Smooth muscle cell (in vitro differentiated cells): ENCODE results near the gene MAST4. TPM values are rescaled to one million over a fixed set of nuclear protein-coding genes. Genes with fewer than 3 reads are reported as not detected.

ENCODE experiments used
- DNase-seq: peaks from one replicate; lab custom pipeline; 2025; ENCODE audit not compliant: unreplicated experiment; lab: John Stamatoyannopoulos, UW
- H2AFZ ChIP-seq: fragments of 200-600 bp; sonication (generic); 2 replicates; pipeline ENCODE4 v1.6.0; 2016; ENCODE audit warnings: antibody characterized with exemption, low read depth, mild to moderate bottlenecking
- H3F3A ChIP-seq: fragments of 200-600 bp; sonication (generic); 2 replicates; pipeline ENCODE4 v1.6.0; 2017; ENCODE audit warnings: antibody characterized with exemption, low read depth
- H3K27ac ChIP-seq: fragments of 200-600 bp; sonication (generic); 2 replicates; pipeline ENCODE4 v1.5.1; 2016; ENCODE audit warnings: low read depth, mild to moderate bottlenecking
- H3K27me3 ChIP-seq: fragments of 200-600 bp; sonication (generic); 2 replicates; pipeline ENCODE4 v1.6.1; 2016; ENCODE audit warnings: low read depth, mild to moderate bottlenecking
- H3K36me3 ChIP-seq: fragments of 200-600 bp; sonication (generic); 2 replicates; pipeline ENCODE4 v1.5.1; 2016; ENCODE audit warnings: low read depth
- H3K4me1 ChIP-seq: fragments of 200-600 bp; sonication (generic); 2 replicates; pipeline ENCODE4 v1.5.1; 2016; ENCODE audit warnings: low read depth
- H3K4me2 ChIP-seq: fragments of 200-600 bp; sonication (generic); 2 replicates; pipeline ENCODE4 v1.6.0; 2016; ENCODE audit warnings: mild to moderate bottlenecking
- H3K4me3 ChIP-seq: fragments of 200-600 bp; sonication (generic); 2 replicates; pipeline ENCODE4 v1.5.1; 2016; ENCODE audit warnings: mild to moderate bottlenecking
- H3K79me2 ChIP-seq: fragments of 200-600 bp; sonication (generic); 2 replicates; pipeline ENCODE4 v1.6.0; 2016; ENCODE audit warnings: low read depth, mild to moderate bottlenecking
- H3K9ac ChIP-seq: fragments of 200-600 bp; sonication (generic); 2 replicates; pipeline ENCODE4 v1.6.0; 2016; ENCODE audit warnings: low read depth
- H3K9me3 ChIP-seq: fragments of 200-600 bp; sonication (generic); replicated peaks from 2 replicates; pipeline ENCODE4 v1.5.1; 2016; ENCODE audit warnings: low read depth
- H4K20me1 ChIP-seq: fragments of 200-600 bp; sonication (generic); 2 replicates; pipeline ENCODE4 v1.6.0; 2016; ENCODE audit warnings: low read depth
- CTCF ChIP-seq: fragments of 200-600 bp; sonication (generic); IDR thresholded peaks from 2 replicates; pipeline ENCODE4 v1.5.1; 2017; ENCODE audit warnings: borderline replicate concordance, mild to moderate bottlenecking, antibody characterized with exemption; ENCODE audit not compliant: insufficient read depth, poor library complexity, severe bottlenecking
- WGBS: methylation state at CpG from one replicate; pipeline ENCODE4 v1.1.7; 2016; ENCODE audit warnings: low lambda C conversion rate; 5-methylcytosine and 5-hydroxymethylcytosine counted together
- polyA plus RNA-seq: library from polyadenylated mRNA; unstranded; fragments of >200 nt; fragmentation: Nextera tagmentation; extraction: Ambion mirVana; gene quantifications from 2 replicates; pipeline ENCODE4 v1.2.1, GENCODE V29; 2016
- total RNA-seq: library from RNA; depleted of rRNA; stranded (reverse); fragments of >200 nt; gene quantifications from 2 replicates; pipeline ENCODE4 v1.2.3, GENCODE V29; 2014

MAST4 gene
- total and polyA plus RNA-seq, 2 experiments from 2014 or later: 6.3 to 24.0 TPM

GRCh38 chr5:66904189-66904588 is 308.0 kb downstream of the MAST4 start:
- Histone ChIP-seq H3F3A (no peaks in the 10 kb centered on the region), H4K20me1 (no peaks in the 10 kb centered on the region), H3K27ac (no peak overlapping the region), H3K9me3 (no peaks in the 10 kb centered on the region), H3K79me2 (no peaks in the 10 kb centered on the region), H3K4me2 (no peak overlapping the region), H3K4me1 (peaks cover 3% of the 10 kb centered on the region), H3K36me3 (no peaks in the 10 kb centered on the region), H3K4me3 (no peak overlapping the region), H3K27me3 (no peaks in the 10 kb centered on the region), H3K9ac (no peak overlapping the region), H2AFZ (no peak overlapping the region)
- WGBS: 13% methylated on average over 3 of the region's 3 CpGs
- TF ChIP-seq CTCF: no peak
- DNase-seq: no peak

GRCh38 chr5:66906021-66906420 is 309.8 kb downstream of the MAST4 start:
- H3F3A ChIP-seq: no peaks in the 10 kb centered on the region
- no peak overlapping the region for H2AFZ ChIP-seq
- H3K9me3 ChIP-seq: no peaks in the 10 kb centered on the region
- H3K27me3 ChIP-seq: no peaks in the 10 kb centered on the region
- no peaks in the 10 kb centered on the region for H3K79me2 ChIP-seq
- no peak overlapping the region for H3K4me3 ChIP-seq
- 43% methylated on average over 3 of the region's 3 CpGs for WGBS
- no peak overlapping the region for H3K9ac ChIP-seq
- no peak overlapping the region for H3K4me2 ChIP-seq
- no peaks in the 10 kb centered on the region for H3K36me3 ChIP-seq
- no peak for TF ChIP-seq CTCF
- no peak for DNase-seq
- H4K20me1 ChIP-seq: no peaks in the 10 kb centered on the region
- H3K27ac ChIP-seq: no peak overlapping the region
- H3K4me1 ChIP-seq: peaks cover 3% of the 10 kb centered on the region

- no peak for TF ChIP-seq CTCF
- Histone ChIP-seq H2AFZ (no peak overlapping the region), H3K9me3 (no peaks in the 10 kb centered on the region), H3K4me3 (no peak overlapping the region), H3K36me3 (no peaks in the 10 kb centered on the region), H4K20me1 (no peaks in the 10 kb centered on the region), H3K79me2 (no peaks in the 10 kb centered on the region), H3K9ac (no peak overlapping the region), H3K27ac (no peak overlapping the region), H3K27me3 (no peaks in the 10 kb centered on the region), H3K4me1 (peaks cover 3% of the 10 kb centered on the region), H3F3A (no peaks in the 10 kb centered on the region), H3K4me2 (no peak overlapping the region)
- DNase-seq: no peak
- 97% methylated on average over 1 of the region's 1 CpG for WGBS
These were observed 312.0 kb downstream of the MAST4 start for GRCh38 chr5:66908230-66908629.

GRCh38 chr5:66909364-66909763 is 313.2 kb downstream of the MAST4 start:
- H3K9me3 ChIP-seq: no peaks in the 10 kb centered on the region
- H3K27ac ChIP-seq: no peak overlapping the region
- H3K4me2 ChIP-seq: no peak overlapping the region
- DNase-seq: no peak
- H3F3A ChIP-seq: no peaks in the 10 kb centered on the region
- H3K9ac ChIP-seq: no peak overlapping the region
- no peak overlapping the region for H2AFZ ChIP-seq
- no peaks in the 10 kb centered on the region for H3K4me1 ChIP-seq
- H3K27me3 ChIP-seq: no peaks in the 10 kb centered on the region
- H3K79me2 ChIP-seq: no peaks in the 10 kb centered on the region
- no peak overlapping the region for H3K4me3 ChIP-seq
- no peak for TF ChIP-seq CTCF
- no peaks in the 10 kb centered on the region for H4K20me1 ChIP-seq
- 76% methylated on average over 3 of the region's 3 CpGs for WGBS
- H3K36me3 ChIP-seq: no peaks in the 10 kb centered on the region
